NCI-H748 treated with DMSO at 0.1 percent for 48 hours (cell line): ENCODE data around the gene NPIPB8.
"Not testable (repeated sequence)": the region's sequence is repeated elsewhere in the genome, so short reads cannot be mapped to it uniquely, and the experiment has no call there.

Experiments
- DNase-seq: peaks from one replicate; lab custom pipeline; 2025; lab: John Stamatoyannopoulos, UW

Gene NPIPB8

GRCh38 chr16:28636093-28636823 lies 1.6 kb upstream of the NPIPB8 start:
- not testable (repeated sequence) for DNase-seq

DNA sequence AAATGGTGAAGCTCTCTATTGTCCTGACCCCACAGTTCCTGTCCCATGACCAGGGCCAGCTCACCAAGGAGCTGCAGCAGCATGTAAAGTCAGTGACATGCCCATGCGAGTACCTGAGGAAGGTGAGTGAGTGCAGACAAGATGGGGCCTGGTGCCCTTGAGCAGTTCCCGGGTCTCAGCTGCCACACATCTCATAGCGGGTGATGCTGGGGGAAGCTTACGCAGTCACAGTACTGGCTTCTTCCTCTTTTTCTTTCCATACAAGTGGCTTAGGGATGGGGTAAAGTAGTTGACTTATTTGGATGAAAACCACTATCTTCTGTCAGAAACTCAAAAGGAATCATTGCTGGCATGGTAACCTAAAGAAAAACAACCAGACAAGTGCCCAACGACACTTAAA lies 494 bp downstream of the NPIPB8 start:
- DNase-seq: not testable (repeated sequence)

DNA sequence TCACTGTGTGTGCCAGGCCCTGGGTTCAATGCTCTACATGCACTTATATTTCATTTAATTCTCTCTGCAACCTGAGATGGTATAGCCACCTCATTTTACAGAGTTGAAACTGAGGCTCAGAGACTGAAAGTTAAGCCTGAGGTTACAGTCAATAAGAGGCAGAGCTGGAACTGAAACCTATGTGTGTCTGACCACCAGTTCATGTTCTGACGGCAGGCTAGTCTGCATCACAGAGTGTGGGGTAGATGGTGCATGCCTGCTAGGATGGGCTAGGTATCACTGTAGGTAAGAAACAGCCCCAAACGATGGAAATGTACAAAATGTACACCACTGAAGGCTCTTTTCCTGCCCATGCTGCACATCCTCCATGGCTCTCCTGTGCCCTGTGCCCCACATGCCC lies 2.1 kb downstream of the NPIPB8 start:
- DNase-seq: not testable (repeated sequence)

DNA sequence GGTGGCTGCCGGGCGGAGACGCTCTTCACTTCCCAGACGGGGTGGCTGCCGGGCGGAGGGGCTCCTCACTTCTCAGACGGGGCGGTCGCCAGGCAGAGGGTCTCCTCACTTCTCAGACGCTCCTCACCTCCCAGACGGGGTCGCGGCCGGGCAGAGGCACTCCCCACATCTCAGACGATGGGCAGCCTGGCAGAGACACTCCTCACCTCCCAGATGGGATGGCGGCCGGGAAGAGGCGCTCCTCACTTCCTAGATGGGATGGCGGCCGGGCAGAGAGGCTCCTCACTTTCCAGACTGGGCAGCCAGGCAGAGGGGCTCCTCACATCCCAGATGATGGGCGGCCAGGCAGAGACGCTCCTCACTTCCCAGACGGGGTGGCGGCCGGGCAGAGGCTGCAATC lies 28.4 kb downstream of the NPIPB8 start:
- DNase-seq: not testable (repeated sequence)

- not testable (repeated sequence) for DNase-seq
Measured at GRCh38 chr16:28667480-28667879, 29.6 kb downstream of the NPIPB8 start.

- DNase-seq: not testable (repeated sequence)
Measured at GRCh38 chr16:28668199-28668598, 30.3 kb downstream of the NPIPB8 start.

GRCh38 chr16:28688327-28688952 lies 50.6 kb downstream of the NPIPB8 start:
- DNase-seq: not testable (repeated sequence)

- DNase-seq: not testable (repeated sequence)
Measured at GRCh38 chr16:28689425-28689824, 51.6 kb downstream of the NPIPB8 start.

- DNase-seq: not testable (repeated sequence)
Measured at GRCh38 chr16:28691722-28692121, 53.9 kb downstream of the NPIPB8 start.

GRCh38 chr16:28693257-28693950 lies 55.5 kb downstream of the NPIPB8 start:
- DNase-seq: not testable (repeated sequence)

- DNase-seq: not testable (repeated sequence)
Measured at GRCh38 chr16:28699792-28700191, 61.9 kb downstream of the NPIPB8 start.

DNA sequence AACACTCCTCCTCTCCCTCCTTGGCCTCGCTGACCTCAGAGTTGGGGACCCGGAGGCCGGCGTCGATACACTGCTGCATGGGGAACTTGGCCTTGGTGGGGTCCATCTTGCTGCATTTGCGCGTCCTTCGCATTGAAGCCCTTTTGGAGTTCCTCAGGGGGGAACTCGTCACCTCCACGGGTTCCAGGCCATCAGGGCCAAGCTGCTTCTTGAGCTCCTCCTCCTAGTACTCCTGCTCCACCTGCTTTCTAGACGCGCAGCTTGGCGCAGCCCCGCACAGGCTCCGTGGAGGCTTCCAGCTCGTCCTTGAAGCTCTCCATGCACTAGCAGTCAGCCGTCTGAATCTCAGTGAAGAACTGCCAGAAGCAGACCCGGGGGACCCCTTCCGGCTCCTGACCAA lies 62.5 kb downstream of the NPIPB8 start:
- not testable (repeated sequence) for DNase-seq

DNA sequence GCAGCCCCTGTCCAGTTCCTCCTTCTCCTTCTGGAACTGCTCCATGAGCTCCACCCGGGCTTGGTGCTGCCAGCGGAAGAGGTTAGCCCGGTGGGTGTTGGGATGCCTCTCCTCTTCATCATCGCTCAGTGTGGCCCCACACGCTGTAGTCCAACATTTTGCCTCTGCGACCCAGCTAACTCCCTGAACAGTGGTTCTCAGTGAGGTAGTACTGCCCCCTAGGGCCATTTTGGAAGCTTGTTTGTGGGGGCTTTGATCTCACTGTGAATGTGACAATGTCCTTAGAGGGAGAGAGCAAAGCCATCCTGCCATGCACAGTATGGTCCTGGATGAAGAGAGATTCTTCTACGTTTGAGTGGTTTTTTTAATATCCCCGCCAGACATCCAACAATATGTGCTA lies 63.5 kb downstream of the NPIPB8 start:
- not testable (repeated sequence) for DNase-seq

- not testable (repeated sequence) for DNase-seq
Measured at GRCh38 chr16:28704246-28704645, 66.4 kb downstream of the NPIPB8 start.
